ENCODE results near the gene AP3D1.
"Not testable (repeated sequence)": the region's sequence is repeated elsewhere in the genome, so short reads cannot be mapped to it uniquely, and the experiment has no call there.

Gene AP3D1

DNA sequence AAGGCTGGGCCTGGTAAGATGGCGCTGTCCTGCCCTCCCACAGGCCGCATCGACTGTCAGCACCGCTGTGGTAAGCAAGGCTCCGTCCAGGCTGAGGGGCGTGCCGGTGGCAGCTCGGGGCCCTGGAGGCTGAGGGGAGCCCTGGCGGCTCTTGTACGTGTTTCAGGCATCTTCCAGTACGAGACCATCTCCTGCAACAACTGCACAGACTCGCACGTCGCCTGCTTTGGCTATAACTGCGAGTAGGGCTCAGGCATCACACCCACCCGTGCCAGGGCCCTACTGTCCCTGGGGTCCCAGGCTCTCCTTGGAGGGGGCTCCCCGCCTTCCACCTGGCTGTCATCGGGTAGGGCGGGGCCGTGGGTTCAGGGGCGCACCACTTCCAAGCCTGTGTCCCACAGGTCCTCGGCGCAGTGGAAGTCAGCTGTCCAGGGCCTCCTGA is 53.5 kb downstream of the AP3D1 start:
- H3K27ac Mint-ChIP-seq: no peak overlapping the region
- H3K9me3 Mint-ChIP-seq: no peaks in the 10 kb centered on the region
- H3K4me1 Mint-ChIP-seq: peaks cover 12% of the 10 kb centered on the region
- no peak overlapping the region for H3K4me3 Mint-ChIP-seq
- H3K36me3 Mint-ChIP-seq (ENCODE audit: low read depth): peaks cover 14% of the 10 kb centered on the region
- TF ChIP-seq, protein P1, sequence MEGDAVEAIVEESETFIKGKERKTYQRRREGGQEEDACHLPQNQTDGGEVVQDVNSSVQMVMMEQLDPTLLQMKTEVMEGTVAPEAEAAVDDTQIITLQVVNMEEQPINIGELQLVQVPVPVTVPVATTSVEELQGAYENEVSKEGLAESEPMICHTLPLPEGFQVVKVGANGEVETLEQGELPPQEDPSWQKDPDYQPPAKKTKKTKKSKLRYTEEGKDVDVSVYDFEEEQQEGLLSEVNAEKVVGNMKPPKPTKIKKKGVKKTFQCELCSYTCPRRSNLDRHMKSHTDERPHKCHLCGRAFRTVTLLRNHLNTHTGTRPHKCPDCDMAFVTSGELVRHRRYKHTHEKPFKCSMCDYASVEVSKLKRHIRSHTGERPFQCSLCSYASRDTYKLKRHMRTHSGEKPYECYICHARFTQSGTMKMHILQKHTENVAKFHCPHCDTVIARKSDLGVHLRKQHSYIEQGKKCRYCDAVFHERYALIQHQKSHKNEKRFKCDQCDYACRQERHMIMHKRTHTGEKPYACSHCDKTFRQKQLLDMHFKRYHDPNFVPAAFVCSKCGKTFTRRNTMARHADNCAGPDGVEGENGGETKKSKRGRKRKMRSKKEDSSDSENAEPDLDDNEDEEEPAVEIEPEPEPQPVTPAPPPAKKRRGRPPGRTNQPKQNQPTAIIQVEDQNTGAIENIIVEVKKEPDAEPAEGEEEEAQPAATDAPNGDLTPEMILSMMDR (IDR thresholded peaks at IDR 0.05; ENCODE audit: unreplicated experiment in 3 of 3): no peak
- no peaks in the 10 kb centered on the region for H3K27me3 Mint-ChIP-seq (ENCODE audit: low read depth)

DNA sequence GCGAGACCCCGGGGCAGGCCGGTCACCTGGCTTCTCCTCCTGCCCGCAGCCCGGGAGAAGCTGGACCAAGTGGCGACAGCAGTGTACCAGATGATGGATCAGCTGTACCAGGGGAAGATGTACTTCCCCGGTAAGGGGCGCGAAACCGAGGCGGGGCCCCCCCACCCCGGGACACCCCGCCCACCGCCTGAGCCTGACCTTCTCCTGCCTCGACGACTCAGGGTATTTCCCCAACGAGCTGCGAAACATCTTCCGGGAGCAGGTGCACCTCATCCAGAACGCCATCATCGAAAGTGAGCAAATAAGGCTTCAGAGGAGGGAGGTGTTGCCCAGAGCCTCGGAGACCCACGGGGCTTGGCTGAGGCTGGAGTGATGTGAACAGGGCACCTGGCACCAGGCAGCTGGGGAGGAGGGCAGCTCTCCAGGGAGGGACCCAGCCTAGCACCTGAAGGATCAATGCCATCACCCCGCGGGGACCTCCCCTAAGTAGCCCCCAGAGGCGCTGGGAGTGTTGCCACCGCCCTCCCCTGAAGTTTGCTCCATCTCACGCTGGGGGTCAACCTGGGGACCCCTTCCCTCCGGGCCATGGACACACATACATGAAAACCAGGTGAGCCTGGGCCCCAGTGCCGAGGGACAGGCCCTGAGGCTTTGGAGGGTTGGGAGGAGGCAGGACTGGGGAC is 54.0 kb downstream of the AP3D1 start:
- H3K4me1 Mint-ChIP-seq: peaks cover 12% of the 10 kb centered on the region
- peak overlapping the region; percentile 79 to 81 (median 80) for H3K4me3 Mint-ChIP-seq
- H3K27me3 Mint-ChIP-seq (ENCODE audit: low read depth): no peaks in the 10 kb centered on the region
- TF ChIP-seq, protein P1 (IDR thresholded peaks at IDR 0.05; ENCODE audit: unreplicated experiment in 3 of 3): no peak
- peaks cover 14% of the 10 kb centered on the region for H3K36me3 Mint-ChIP-seq (ENCODE audit: low read depth)
- peak overlapping the region in 2 of 3 experiments; percentile 52 to 61 for H3K27ac Mint-ChIP-seq
- H3K9me3 Mint-ChIP-seq: no peaks in the 10 kb centered on the region

DNA sequence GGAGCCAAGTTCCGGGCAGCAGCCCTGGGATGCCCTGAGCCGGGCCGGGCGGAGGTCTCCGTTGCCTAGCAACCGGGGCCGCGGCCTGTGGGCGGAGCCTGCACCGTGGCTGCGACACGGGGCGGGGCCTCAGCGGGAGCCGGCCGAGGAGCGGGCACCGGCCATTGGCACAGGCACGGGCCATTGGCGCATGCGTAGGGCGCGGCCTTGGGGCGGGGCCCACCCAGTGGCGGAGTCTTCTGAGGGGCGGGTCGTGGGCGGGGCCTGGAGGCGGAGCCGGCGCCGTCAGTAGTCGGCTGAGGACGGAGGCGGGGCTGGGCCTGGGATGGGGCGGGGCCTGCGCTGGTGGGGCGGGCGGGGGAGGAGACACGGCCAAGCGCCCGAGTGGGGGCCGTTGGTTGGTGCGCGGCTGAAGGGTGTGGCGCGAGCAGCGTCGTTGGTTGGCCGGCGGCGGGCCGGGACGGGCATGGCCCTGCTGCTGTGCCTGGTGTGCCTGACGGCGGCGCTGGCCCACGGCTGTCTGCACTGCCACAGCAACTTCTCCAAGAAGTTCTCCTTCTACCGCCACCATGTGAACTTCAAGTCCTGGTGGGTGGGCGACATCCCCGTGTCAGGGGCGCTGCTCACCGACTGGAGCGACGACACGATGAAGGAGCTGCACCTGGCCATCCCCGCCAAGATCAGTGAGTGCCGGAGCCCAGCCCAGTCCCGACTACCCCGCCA is 54.7 kb downstream of the AP3D1 start, which contains the start of gene IZUMO4:
IZUMO4 (plus strand) TSS at position 436 of the 723 bp plus-strand sequence; CDS start at position 467, 31 bp downstream.
- TF ChIP-seq, protein P1 (IDR thresholded peaks at IDR 0.05; ENCODE audit: unreplicated experiment in 3 of 3): peak; percentile 27 to 38 (median 34)
- Mint-ChIP-seq H3K9me3 (no peaks in the 10 kb centered on the region), H3K4me3 (peak within 1 kb of the TSS; percentile 91 to 94 (median 94)), H3K27ac (peak within 1 kb of the TSS in 2 of 3 experiments; percentile 81 to 92), H3K4me1 (peaks cover 12% of the 10 kb centered on the region), H3K36me3 (ENCODE audit: low read depth) (peaks cover 9% of the 10 kb centered on the region), H3K27me3 (ENCODE audit: low read depth) (no peaks in the 10 kb centered on the region)

DNA sequence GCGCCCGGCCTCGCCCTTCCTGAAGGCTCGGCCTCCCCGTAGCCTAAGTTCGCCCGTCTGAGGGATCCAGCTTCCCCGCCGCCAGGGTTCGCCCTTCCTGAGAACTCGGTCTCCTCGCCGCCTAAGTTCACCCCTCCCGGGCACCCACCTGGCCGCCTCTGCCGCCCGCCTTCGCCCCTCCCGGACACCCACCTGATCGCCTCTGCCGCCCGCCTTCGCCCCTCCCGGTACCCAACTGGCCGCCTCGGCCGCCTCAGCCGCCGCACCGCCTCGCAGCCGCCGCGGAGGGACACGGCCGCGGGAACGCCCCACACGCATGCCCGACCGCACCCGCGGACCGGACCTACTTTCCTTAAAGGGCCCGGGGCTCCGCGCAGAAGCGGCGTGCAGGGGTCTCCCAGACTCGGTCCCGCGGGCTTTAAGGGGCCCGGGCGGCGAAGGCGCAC is 55.3 kb downstream of the AP3D1 start, which contains the start of gene MOB3A:
MOB3A (minus strand) TSS at position 293 of the 446 bp plus-strand sequence. CDS start 17,766 bp downstream, outside the sequence.
- peak within 1 kb of the TSS in 2 of 3 experiments; percentile 81 to 92 for H3K27ac Mint-ChIP-seq
- H3K4me3 Mint-ChIP-seq: peak within 1 kb of the TSS; percentile 91 to 94 (median 94)
- no peaks in the 10 kb centered on the region for H3K27me3 Mint-ChIP-seq (ENCODE audit: low read depth)
- H3K4me1 Mint-ChIP-seq: peaks cover 13% of the 10 kb centered on the region
- TF ChIP-seq, protein P1 (IDR thresholded peaks at IDR 0.05; ENCODE audit: unreplicated experiment in 3 of 3): peak; percentile 37 to 51 (median 40)
- H3K9me3 Mint-ChIP-seq: no peaks in the 10 kb centered on the region
- peaks cover 8% of the 10 kb centered on the region for H3K36me3 Mint-ChIP-seq (ENCODE audit: low read depth)

DNA sequence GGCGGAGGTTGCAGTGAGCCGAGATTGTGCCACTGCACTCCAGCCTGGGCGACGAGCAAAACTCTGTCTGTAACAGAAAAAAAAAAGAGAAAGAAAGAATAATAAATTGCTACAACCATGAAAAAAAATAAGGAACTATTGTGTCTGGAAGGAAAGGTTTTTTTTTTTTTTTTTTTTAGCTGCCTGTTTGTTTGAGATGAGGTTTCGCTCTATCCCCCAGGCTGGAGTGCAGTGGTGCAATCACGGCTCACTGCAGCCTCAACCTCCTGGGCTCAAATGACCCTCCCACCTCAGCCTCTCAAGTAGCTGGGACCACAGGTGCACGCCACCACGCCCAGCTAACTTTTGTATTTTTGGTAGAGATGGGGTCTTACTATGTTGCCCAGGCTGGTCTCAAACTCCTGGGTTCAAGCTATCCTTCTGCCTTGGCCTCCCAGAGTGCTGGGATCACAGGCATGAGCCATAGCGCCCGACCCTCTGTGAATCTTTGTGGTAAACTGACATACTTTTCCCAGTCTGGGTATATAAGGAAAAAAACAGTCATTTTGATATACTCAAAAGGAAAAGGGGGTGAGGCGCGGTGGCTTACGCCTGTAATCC is 59.3 kb downstream of the AP3D1 start:
- H3K9me3 Mint-ChIP-seq; H3K27ac Mint-ChIP-seq; H3K27me3 Mint-ChIP-seq (ENCODE audit: low read depth); H3K36me3 Mint-ChIP-seq (ENCODE audit: low read depth); H3K4me3 Mint-ChIP-seq: not testable (repeated sequence)
- H3K4me1 Mint-ChIP-seq: peaks cover 18% of the 10 kb centered on the region

DNA sequence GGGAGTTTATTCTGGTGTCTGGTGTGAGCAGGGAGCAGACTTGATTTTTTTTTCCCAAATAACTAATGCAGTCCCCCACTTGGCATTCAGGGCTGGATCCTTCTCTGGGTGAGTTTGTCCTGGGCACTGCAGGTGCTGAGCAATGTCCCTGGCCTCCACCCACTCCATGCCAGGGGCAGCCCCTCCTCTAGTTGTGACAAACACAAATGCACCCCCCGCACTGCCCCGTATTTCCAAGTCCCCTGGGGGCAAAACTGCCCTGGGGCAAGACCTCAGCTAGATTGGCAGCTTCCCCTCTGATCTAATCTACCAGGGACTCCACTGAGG is 61.7 kb downstream of the AP3D1 start:
- H3K9me3 Mint-ChIP-seq: no peaks in the 10 kb centered on the region
- H3K27me3 Mint-ChIP-seq (ENCODE audit: low read depth): no peaks in the 10 kb centered on the region
- peaks cover 13% of the 10 kb centered on the region for H3K4me1 Mint-ChIP-seq
- no peak overlapping the region for H3K27ac Mint-ChIP-seq
- TF ChIP-seq, protein P1 (IDR thresholded peaks at IDR 0.05; ENCODE audit: unreplicated experiment in 3 of 3): no peak
- H3K4me3 Mint-ChIP-seq: no peak overlapping the region
- H3K36me3 Mint-ChIP-seq (ENCODE audit: low read depth): peaks cover 11% of the 10 kb centered on the region

Measured in nephron (organoid).